Measurements from ENCODE around the gene CCBE1. TPM values are rescaled to one million over a fixed set of nuclear protein-coding genes. Genes with fewer than 3 reads are reported as not detected.

CCBE1 gene
- total and polyA plus RNA-seq, 9 of the 15 experiments (the other 6 are each of a cell fraction or from before 2014, with no cell fraction given) = 0.20 TPM; not detected in 8

GRCh38 chr18:59466980-59467379 is 230.2 kb downstream of the CCBE1 start:
- Histone ChIP-seq H3K36me3 (ENCODE audit: control insufficient read depth, insufficient read depth, low read length) (no peaks in the 10 kb centered on the region), H3K27me3 (ENCODE audit: control insufficient read depth in 2 of 2, insufficient read depth in 2 of 2, low read length in 2 of 2) (no peaks in the 10 kb centered on the region; a peak in 1 of 5 replicates), H3K9me3 (replicated peaks; ENCODE audit: control insufficient read depth, insufficient read depth, low read depth, low read length) (no peaks in the 10 kb centered on the region), H3K9me1 (ENCODE audit: control insufficient read depth, insufficient read depth, low read length) (no peaks in the 10 kb centered on the region), H2AFZ (ENCODE audit: low read depth, low read length) (no peak overlapping the region), H3K4me1 (replicated peaks in 1 of 2; ENCODE audit: control insufficient read depth in 2 of 2, insufficient read depth in 2 of 2, low read length in 2 of 2) (no peaks in the 10 kb centered on the region), H4K20me1 (replicated peaks; ENCODE audit: control insufficient read depth, insufficient read depth, low read length) (no peaks in the 10 kb centered on the region), H3K27ac (ENCODE audit: extremely low read depth, low read depth, low read length) (no peak overlapping the region), H3K4me2 (ENCODE audit: insufficient read depth, low read length) (no peak overlapping the region), H3K4me3 (no peak overlapping the region), H3K9ac (ENCODE audit: insufficient read depth in 1 of 2, low read depth in 2 of 2, low read length in 2 of 2) (no peak overlapping the region), H3K79me2 (ENCODE audit: control insufficient read depth, insufficient read depth, low read length) (no peaks in the 10 kb centered on the region)
- no peak for DNase-seq (ENCODE audit: extremely low read depth in 1 of 4, low spot score in 3 of 4)
- intact Hi-C loops (cut with micrococcal nuclease) (no loop called here), in situ Hi-C loops (cut with MboI) (no loop called here)
- BruUV-seq (replicated peaks) = no TSS peak
- ATAC-seq = no peak
- ChIA-PET CTCF (ENCODE audit: low intra/inter-chr PET ratio) (no interaction called here), POLR2A (no interaction called here)
- 0% methylated on average over 2 of the region's 3 CpGs for WGBS (ENCODE audit: insufficient coverage, low coverage, missing lambda C conversion rate)
- FAIRE-seq = no peak
- TF ChIP-seq, protein P1, sequence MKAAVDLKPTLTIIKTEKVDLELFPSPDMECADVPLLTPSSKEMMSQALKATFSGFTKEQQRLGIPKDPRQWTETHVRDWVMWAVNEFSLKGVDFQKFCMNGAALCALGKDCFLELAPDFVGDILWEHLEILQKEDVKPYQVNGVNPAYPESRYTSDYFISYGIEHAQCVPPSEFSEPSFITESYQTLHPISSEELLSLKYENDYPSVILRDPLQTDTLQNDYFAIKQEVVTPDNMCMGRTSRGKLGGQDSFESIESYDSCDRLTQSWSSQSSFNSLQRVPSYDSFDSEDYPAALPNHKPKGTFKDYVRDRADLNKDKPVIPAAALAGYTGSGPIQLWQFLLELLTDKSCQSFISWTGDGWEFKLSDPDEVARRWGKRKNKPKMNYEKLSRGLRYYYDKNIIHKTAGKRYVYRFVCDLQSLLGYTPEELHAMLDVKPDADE (conservative IDR thresholded peaks at IDR 0.05; ENCODE audit: control insufficient read depth, low read depth, low read length) = no peak
- TF ChIP-seq EHMT2 (IDR thresholded peaks at IDR 0.05) = no peak
- no peak for TF ChIP-seq ESRRB (CRISPR knock-in tag; IDR thresholded peaks at IDR 0.05; ENCODE audit: borderline replicate concordance)
- no peak for TF ChIP-seq NFE2L1 (tag; IDR thresholded peaks at IDR 0.05; ENCODE audit: borderline replicate concordance, low read depth)
- no peak for TF ChIP-seq MEF2D (tag; conservative IDR thresholded peaks at IDR 0.05; ENCODE audit: low read depth)
- no peak for TF ChIP-seq MTA3 (IDR thresholded peaks at IDR 0.05; ENCODE audit: borderline replicate concordance)
- no peak for TF ChIP-seq HCFC1 (IDR thresholded peaks at IDR 0.05; ENCODE audit: low read depth, low read length)
- no peak for TF ChIP-seq GABPA (tag; conservative IDR thresholded peaks at IDR 0.05; ENCODE audit: low read depth)
- no peak for TF ChIP-seq NFYB (IDR thresholded peaks at IDR 0.05; ENCODE audit: extremely low read depth, insufficient read length)
- no peak for TF ChIP-seq SMARCB1 (IDR thresholded peaks at IDR 0.05; ENCODE audit: insufficient read length, low read depth)
- TF ChIP-seq, protein P2, sequence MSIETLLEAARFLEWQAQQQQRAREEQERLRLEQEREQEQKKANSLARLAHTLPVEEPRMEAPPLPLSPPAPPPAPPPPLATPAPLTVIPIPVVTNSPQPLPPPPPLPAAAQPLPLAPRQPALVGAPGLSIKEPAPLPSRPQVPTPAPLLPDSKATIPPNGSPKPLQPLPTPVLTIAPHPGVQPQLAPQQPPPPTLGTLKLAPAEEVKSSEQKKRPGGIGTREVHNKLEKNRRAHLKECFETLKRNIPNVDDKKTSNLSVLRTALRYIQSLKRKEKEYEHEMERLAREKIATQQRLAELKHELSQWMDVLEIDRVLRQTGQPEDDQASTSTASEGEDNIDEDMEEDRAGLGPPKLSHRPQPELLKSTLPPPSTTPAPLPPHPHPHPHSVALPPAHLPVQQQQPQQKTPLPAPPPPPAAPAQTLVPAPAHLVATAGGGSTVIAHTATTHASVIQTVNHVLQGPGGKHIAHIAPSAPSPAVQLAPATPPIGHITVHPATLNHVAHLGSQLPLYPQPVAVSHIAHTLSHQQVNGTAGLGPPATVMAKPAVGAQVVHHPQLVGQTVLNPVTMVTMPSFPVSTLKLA (conservative IDR thresholded peaks at IDR 0.05) = no peak
- TF ChIP-seq NCOA4 (IDR thresholded peaks at IDR 0.05; ENCODE audit: partially characterized antibody) = no peak
- no peak for TF ChIP-seq RAD21 (CRISPR knock-in tag; conservative IDR thresholded peaks at IDR 0.05 in 1 of 2, IDR thresholded peaks at IDR 0.05 in 1 of 2)
- TF ChIP-seq CTCFL (IDR thresholded peaks at IDR 0.05; ENCODE audit: borderline replicate concordance, insufficient read depth, low read depth, low read length, poor library complexity, severe bottlenecking) = no peak
- no peak for TF ChIP-seq FOXJ2 (tag; IDR thresholded peaks at IDR 0.05)
- no peak for TF ChIP-seq DEAF1 (CRISPR knock-in tag; IDR thresholded peaks at IDR 0.05)
